ENCODE measurements around the gene FXR2.

The FXR2 gene

DNA sequence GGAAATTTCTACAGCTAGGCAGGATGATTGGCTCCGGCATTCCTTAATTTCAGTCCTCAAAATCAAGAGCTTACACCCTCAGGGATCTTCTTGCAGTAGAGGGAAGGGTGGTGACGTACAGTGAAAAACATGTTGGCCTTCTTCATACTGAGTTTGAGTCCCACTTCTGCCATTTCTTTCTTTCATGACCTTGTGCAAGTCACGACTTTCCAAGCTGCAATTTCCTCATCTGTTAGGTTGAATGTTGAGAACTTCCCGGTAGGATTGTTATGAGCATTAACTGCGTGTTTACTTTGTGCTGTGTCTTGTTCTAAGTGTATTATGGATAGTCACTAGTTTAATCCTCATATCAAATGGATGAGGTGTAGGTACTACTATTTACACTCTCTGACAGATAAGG, 45.1 kb downstream of the FXR2 start:
- DNase-seq, result no peak

DNA sequence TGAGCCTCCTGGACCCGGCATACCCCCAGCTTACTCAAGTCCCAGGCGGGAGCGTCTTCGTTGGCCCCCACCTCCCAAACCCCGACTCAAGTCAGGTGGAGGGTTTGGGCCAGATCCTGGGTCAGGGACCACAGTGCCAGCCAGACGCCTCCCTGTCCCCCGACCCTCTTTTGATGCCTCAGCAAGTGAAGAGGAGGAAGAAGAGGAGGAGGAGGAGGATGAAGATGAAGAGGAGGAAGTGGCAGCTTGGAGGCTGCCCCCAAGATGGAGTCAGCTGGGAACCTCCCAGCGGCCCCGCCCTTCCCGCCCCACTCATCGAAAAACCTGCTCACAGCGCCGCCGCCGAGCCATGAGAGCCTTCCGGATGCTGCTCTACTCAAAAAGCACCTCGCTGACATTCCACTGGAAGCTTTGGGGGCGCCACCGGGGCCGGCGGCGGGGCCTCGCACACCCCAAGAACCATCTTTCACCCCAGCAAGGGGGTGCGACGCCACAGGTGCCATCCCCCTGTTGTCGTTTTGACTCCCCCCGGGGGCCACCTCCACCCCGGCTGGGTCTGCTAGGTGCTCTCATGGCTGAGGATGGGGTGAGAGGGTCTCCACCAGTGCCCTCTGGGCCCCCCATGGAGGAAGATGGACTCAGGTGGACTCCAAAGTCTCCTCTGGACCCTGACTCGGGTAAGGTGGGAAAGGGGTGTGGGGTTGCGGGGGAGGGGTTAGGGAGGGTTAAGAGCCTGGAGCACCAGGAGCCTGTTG, 51.4 kb downstream of the FXR2 start:
- DNase-seq, result no peak

DNA sequence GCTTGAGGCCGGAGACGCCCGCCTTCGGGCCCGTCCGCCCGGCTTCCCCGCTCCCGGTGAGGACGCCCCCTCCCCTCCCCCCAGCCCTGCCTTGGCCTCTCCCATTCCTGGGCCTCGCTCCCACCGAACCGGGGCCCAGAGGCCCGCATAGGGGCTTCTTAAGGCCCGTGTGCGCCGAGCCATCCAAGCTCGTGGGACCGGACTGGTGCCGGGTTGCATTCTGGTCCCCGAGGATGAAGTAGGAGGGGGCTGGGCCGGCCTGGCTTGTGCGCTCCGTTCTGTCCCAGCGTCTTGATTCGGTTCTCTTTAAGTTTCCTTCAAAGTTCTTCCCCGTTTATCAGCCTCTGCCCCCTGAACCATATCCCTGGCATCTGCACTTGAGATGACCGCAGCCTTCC, 52.5 kb downstream of the FXR2 start:
- no peak for DNase-seq

DNA sequence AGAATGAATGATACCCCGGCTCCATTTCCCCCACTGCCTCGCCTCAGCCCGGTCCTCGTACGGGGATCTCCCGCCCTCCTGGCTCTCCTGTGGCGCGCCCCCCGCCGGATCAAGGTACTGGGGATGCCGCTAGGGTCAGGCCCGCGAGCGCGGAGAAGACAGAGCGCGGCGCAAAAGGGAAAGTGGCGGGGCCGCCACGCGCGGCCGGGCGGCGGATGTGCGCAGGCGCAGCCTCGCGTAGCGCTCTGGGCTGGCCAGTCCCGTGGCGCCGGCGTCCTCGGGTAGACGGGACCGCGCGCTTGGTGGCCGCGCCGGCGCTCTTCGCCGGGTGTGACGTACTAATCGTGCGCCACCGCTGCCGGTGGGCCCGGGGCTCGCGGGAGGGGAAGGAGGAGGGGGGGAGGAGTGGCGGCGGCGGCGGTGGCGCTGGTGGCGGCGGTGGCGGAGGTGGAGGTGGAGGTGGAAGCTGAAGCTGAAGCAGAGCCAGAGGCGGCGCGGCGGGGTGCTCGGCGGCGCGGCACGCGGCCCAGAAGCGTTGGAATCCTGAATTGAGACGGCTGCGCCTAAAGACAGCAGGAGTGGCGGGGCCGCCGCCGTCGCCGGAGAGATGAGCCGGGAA, 53.0 kb downstream of the FXR2 start, which contains the start of gene SENP3:
TSS of gene SENP3 (plus strand) at position 331 of the 619 bp plus-strand sequence. CDS start 1,158 bp downstream, outside the sequence.
- DNase-seq, result peak; percentile 90

DNA sequence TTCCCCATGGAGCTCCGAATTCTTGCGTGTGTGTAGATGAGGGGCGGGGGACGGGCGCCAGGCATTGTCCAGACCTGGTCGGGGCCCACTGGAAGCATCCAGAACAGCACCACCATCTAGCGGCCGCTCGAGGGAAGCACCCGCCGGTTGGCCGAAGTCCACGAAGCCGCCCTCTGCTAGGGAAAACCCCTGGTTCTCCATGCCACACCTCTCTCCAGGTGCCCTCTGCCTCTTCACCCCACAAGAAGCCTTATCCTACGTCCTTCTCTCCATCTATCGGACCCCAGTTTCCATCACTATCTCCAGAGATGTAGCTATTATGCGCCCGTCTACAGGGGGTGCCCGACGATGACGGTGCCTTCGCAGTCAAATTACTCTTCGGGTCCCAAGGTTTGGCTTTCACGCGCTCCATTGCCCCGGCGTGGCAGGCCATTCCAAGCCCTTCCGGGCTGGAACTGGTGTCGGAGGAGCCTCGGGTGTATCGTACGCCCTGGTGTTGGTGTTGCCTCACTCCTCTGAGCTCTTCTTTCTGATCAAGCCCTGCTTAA, 53.6 kb downstream of the FXR2 start:
- peak; percentile 88 for DNase-seq

DNA sequence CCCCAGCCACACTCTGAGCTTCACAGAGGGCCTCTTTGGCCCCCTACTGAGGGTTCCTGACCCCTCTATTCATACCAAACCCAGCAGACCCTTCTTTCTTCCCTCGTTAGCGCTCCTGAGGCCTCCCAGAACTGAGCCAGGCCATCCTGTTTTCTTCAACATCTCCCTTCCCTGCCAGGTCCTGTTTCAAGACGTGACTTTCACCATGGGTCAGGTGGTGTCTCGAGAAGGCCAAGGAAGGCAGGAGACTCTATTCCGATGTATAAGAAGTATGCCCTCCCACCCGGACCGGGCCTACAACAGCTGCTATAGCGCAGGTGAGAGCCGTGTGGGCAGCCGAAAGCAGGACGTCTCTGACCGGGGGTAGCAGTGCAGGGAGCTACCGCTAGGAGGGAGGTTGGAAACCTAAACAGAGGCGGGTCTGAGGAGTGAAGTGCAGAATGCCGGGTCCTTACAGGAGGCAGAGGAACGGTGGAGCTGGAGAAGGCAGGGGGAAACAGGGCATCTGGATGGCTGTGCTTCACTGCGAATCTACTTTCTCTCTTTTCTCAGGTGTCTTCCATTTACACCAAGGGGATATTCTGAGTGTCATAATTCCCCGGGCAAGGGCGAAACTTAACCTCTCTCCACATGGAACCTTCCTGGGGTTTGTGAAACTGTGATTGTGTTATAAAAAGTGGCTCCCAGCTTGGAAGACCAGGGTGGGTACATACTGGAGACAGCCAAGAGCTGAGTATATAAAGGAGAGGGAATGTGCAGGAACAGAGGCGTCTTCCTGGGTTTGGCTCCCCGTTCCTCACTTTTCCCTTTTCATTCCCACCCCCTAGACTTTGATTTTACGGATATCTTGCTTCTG, 54.3 kb downstream of the FXR2 start:
- DNase-seq, result peak; percentile 64

- DNase-seq, result no peak
Measured at GRCh38 chr17:7559320-7560171, 55.2 kb downstream of the FXR2 start.

GRCh38 chr17:7558544-7559319, 56.0 kb downstream of the FXR2 start, which contains the start of gene TNFSF13:
TNFSF13 (plus strand) TSS chr17:7558750; CDS start chr17:7559040, 290 bp downstream.
- DNase-seq, result no peak

- no peak for DNase-seq
Measured at GRCh38 chr17:7557775-7558543, 56.7 kb downstream of the FXR2 start.

- no peak for DNase-seq
Measured at GRCh38 chr17:7557147-7557764, 57.4 kb downstream of the FXR2 start.

GRCh38 chr17:7556627-7557026, 58.1 kb downstream of the FXR2 start:
- DNase-seq, result no peak

GRCh38 chr17:7555320-7555948, 59.3 kb downstream of the FXR2 start:
- DNase-seq, result no peak

DNA sequence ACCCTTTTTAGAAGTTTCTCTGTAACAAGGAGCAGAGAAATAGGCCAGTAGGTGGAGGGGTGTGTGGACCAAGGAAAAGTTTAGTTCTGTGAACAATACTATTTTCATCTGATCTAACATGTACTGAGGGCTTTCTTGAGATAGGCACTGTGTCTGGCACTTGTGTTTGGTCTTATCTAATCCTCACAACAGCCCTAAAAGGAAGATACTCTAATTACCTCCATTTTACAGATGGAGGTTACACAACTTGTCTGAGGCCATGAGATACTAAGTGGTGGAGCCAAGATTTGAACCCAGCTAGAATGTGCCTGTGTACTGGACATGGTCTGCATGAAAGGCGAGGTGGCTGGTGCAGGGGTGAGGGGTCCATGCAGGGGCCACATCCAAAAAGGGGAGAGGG, 61.3 kb downstream of the FXR2 start:
- no peak for DNase-seq

- DNase-seq, result no peak
Measured at GRCh38 chr17:7552621-7553051, 62.1 kb downstream of the FXR2 start.

GRCh38 chr17:7551396-7551795, 63.3 kb downstream of the FXR2 start:
- no peak for DNase-seq

GRCh38 chr17:7550344-7550743, 64.4 kb downstream of the FXR2 start:
- no peak for DNase-seq

DNA sequence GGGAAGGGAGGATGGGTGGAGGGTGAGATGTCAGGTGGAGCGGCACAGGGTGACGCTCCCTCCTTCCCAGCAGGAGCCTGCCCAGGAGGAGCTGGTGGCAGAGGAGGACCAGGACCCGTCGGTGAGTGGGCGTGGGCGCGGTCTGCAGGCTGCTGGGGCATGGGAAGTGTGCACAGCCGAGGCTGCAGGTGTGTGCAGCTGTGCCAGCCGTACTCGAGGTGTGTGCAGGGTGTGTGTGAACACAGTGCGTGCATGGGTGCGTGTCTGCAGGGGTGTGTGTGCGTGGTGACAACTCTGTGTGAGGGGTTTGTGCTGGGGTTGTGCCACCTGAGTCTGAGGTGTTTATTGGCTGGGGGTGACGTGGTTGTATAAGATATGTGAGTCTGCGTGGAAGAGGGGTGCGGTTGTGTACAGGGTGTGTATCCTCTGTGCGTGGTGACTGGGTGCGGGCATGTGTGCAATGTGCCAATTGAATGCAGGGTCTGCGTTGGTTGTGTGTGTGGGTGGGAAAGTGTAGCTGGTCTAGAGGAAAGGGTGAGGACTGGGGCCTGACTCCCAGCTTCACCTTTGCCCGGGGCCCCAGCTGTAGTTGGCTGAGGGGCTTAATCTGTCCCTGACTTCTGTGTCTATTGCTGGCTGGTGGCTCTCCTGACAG, 65.2 kb downstream of the FXR2 start:
- DNase-seq, result peak; percentile 24

DNA sequence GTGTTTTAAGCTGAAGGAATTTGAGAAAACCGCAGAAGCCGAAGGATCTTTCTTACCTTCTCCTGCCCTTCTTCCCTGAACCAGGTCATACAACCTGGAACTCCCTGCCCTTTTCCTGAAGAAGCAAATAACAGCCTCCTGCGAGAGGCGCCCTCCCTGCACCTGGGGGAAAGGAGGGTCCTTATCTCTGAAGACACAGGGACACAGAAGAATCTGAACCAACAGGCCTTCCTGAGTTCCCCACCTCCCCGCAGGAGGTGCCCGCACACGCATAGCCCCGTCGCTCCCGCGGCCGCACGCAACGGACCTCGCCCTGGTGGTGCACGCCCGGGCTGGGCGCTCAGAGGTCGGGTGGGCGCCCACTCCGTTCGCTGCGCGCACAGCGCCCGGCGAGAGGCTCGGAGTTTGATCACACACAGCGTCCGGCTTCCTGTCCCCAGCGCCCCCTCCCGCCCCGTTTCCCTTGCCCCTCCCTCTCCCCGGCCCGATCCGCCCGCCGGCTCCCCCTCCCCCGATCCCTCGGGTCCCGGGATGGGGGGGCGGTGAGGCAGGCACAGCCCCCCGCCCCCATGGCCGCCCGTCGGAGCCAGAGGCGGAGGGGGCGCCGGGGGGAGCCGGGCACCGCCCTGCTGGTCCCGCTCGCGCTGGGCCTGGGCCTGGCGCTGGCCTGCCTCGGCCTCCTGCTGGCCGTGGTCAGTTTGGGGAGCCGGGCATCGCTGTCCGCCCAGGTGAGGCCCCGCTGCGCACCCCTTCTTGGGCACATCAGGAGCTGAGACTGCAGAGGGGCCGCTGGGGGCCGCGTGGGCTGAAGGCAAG, 65.9 kb downstream of the FXR2 start, which contains the start of gene TNFSF12:
TSS of gene TNFSF12 (plus strand) at position 474 of the 816 bp plus-strand sequence. CDS start at position 570, 96 bp downstream.
- DNase-seq, result peak; percentile 36

Data from stimulated activated CD4-positive, alpha-beta T cell treated with anti-CD3 and anti-CD28 coated beads, Interleukin-1b, Interleukin-23, amount 100 ng/mL, for 48 hours (primary cell).